Tongue (tissue), 2 donors: ENCODE measurements around the gene AOAH. TPM values are rescaled to one million over a fixed set of nuclear protein-coding genes. Genes with fewer than 3 reads are reported as not detected.

Experiments used
- DNase-seq: peaks from one replicate; pipeline ENCODE4 v3.0.0-alpha.2; 2015
- total RNA-seq: library from RNA; depleted of rRNA; stranded (reverse); fragments of >200 nt; gene quantifications from one replicate; pipeline ENCODE4 v1.2.3, GENCODE V29; 2014

The AOAH gene, protein sequence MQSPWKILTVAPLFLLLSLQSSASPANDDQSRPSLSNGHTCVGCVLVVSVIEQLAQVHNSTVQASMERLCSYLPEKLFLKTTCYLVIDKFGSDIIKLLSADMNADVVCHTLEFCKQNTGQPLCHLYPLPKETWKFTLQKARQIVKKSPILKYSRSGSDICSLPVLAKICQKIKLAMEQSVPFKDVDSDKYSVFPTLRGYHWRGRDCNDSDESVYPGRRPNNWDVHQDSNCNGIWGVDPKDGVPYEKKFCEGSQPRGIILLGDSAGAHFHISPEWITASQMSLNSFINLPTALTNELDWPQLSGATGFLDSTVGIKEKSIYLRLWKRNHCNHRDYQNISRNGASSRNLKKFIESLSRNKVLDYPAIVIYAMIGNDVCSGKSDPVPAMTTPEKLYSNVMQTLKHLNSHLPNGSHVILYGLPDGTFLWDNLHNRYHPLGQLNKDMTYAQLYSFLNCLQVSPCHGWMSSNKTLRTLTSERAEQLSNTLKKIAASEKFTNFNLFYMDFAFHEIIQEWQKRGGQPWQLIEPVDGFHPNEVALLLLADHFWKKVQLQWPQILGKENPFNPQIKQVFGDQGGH
- 3.4 TPM for total RNA-seq

GRCh38 chr7:36723951-36724664 is at the start of gene AOAH:
TSS of gene AOAH (minus strand) at chr7:36724494. CDS start at chr7:36724148, 346 bp downstream.
- DNase-seq: peak; percentile 29

DNA sequence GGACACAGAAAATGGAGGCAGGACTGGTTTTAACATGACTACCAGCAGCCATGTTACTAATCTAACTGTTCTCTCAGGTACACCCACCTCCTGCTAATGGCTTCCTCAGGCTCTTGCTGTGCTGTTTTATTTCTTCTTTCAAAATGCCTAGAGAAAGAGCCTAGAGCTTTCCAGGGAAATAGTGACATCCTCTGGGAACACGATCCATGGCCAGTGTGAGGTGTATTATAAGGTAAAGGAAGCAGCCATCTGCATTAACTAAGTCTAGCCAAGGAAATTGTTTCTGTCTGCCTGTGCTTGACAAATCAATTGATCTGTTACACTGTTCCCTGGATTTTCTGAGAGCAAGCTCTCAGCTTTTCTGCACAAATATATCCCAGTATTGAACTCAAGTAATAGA is 42.2 kb upstream of the AOAH start:
- no peak for DNase-seq

DNA sequence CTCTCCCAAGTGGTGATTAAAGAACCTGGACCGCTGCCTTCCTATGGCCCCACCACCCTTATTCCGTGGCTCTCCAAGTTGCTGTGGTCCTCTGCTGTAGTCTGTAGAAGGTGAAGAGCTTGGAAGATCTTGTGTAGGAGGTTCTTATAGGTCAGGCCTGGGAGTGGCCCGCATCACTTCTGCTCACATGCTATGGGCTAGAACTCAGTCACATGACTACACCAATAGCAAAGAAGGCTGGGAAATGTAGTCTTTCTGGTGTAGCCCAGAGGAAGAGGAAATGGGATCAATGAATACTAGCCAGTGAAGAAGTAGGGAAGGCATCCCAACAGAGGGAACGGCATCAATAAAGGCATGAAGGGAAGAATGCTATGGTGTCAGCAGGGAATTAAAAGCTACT is 41.3 kb upstream of the AOAH start:
- DNase-seq: no peak

DNA sequence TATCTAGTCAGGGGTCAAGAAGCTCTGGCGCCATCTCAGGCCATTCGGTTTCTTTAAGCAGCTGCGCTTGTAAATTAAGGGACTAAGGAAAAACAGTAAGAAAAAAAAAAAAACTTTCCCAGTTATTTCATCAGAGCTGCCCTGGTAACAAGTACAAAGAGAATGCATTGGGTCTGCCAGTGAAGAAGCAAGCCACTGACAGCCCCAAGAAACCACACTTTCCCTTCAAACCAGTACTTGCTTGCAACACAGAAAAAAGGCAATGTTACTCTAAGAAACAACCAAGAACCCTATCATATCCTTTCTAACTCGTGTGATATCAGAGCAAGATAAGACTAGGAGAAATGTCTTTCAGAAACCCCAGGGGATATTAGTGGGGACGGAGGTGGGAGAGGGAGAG is 40.6 kb upstream of the AOAH start:
- DNase-seq: no peak

DNA sequence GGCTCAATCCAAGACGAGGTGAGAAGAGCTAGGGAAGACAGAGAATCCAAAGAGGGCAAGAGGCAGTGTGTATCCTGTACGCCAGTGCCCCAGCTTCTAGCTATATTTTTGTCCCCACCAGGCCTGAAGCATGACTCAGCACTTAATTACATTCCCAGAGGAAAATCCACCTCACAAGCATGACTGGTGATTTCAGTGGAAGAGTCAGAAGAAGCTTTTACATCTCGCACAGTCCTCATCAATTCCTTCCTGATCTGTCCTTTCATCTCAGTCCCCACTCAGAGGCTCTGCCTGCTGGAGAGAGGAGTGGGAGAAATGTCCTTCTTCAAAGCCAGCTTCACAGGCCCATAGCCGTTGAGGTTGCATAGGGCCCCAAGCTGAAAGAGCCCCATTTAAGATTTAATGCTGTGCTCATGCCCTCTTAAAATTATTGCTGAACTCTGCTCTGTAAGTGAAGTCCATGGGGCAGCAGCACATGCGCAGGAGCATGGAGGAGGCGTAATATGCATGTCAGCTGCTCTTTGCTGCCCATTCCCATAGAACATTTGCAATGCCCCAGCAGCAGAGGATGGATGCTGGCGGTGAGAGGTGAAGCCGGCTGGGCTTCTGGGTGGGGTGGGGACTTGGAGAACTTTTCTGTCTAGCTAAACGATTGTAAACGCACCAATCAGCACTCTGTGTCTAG is 39.0 kb upstream of the AOAH start:
- DNase-seq: no peak

DNA sequence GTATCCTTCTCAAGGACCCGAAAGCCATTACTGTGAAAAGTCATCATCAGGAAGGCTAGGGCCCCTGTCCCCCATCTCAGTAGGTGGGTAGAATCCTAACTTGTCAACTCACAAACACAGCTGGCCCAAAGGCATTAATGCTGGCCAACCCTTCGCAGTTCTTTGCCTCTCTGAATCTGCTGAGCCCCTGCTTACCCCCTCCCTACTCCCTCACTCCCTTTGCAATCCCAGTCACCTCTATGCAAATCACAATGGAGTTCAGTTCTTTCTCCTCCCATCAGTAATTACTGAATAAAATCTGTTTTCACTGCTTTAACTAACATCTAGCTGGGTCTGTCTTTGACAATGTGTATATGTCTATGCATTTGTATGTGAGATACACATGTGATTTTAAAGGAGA is 38.1 kb upstream of the AOAH start:
- no peak for DNase-seq

GRCh38 chr7:36761835-36762234 is 37.5 kb upstream of the AOAH start:
- DNase-seq: no peak

DNA sequence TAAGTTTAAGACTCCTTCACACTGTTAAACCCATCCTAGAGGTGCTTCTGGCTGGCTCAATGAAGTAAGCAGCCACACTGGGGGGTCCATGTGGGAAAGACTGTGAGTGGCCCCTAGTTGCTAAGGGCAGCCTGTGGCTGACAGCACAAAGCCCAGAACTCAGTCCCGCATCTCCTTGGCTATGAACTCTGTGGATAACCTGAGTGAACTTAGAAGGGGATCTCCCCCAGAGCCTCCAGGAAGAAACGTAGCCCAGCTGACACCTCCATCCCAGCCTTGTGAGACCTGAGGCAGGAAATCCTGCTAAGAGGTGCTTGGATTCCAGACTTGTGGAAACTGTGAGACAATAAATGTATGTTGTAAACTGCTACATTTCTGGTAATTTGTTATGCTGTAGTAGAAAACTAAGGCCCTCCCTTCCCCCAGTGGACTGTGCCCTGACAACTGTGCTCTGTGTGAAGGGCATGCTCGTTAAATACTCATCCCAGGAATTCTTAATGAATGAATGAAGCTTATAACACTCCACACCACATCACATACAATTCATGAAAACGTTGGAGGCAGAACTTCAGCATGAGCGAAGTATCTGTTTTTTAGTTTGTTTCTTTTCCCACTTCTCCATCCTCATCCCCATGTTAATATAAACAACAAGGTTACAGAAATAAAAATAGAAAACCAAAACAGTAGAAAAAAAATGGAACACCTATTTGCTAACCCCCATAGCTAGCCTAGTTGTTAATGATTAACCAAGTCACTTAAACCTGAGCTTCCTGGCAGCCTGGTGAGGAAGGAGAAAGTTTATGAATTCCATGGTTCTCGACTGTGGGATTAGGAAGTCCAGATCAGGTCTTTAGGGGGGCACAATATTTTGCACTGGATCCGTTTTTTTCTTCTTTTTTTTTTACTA is 36.8 kb upstream of the AOAH start:
- no peak for DNase-seq

GRCh38 chr7:36758879-36759278 is 34.6 kb upstream of the AOAH start:
- DNase-seq: no peak

DNA sequence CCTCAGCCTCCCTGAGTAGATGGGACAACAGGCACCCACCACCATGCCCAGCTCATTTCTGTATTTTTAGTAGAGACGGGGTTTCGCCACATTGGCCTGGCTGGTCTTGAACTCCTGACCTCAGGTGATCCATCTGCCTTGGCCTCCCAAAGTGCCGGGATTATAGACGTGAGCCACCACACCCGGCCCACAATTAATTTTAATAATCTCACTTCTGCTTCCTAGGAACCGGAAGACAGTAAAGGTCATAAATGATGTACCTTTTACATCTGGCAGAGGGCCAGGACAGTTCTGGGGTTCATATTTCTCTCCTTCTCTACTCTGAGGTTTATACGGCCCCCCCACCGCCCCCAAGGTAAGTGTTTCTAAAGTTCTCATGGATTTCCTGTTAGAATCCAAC is 31.2 kb upstream of the AOAH start:
- no peak for DNase-seq

- no peak for DNase-seq
Measured at GRCh38 chr7:36752026-36752711, 27.9 kb upstream of the AOAH start.

GRCh38 chr7:36750451-36750850 is 26.2 kb upstream of the AOAH start:
- DNase-seq: no peak

GRCh38 chr7:36749282-36749960 is 25.1 kb upstream of the AOAH start:
- no peak for DNase-seq

DNA sequence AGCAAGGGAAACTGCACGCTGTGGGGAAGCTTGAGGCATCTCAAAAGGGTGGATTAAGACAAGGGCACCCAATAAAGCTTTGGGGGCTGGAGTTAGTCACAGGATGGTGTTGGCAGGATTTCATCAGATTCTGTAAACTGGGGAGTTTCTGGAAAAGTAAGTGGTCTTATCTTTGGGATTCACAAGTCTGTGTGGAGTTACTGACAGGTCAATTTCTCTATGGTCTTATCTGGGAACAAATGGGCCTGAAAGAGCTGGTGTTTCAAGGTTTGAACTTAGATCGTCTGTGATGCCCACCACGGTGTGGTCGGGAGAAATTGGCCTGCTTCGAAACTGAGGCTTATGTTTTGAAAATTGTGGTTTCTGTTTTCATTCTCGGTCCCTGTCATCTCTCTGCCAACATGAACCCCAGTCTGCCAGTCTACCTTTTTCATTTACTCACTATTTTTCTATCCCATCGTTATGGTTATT is 23.8 kb upstream of the AOAH start:
- DNase-seq: no peak

- no peak for DNase-seq
Measured at GRCh38 chr7:36747280-36748016, 23.2 kb upstream of the AOAH start.

GRCh38 chr7:36746347-36746746 is 22.1 kb upstream of the AOAH start:
- DNase-seq: no peak

DNA sequence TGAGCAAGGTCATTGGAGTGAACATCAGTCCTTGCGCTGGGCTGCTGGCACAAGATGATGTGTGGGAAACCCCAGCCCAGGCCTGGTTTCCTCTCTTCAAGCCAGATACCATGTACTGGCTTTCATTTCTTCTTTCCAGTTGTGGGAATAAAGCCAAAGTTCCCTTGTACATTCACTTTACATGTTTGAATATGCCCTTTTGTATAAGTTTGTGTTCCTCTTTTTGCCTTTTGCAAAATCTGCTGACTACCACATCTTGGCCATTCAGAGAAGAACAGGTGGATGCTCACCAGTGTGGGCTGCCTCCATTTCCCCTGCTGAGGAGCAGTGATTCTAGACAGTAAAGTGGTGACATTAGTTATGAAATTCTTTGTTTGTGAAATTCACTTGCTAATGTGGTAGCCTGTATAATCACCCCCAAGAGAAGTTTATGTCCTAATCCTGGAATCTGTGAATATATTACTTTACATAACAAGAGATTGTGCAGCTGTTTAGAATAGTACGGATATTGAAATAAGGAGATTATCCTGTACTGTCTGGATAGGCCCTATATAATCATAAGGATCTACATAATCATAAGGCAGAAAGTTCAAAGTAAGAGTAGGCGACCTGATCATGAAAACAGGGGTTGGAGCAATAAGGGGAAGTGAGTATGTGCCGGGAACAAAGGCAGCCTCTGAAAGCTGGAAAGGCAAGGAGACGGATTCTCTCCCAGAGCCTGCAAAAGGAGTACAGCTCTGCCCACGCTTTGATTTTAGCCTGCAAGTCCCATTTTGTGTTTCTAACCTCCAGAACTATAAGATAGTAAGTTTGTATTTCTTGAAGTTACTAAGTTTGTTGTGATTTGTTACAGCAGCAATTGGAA is 18.8 kb upstream of the AOAH start:
- peak; percentile 14 for DNase-seq

GRCh38 chr7:36741866-36742265 is 17.6 kb upstream of the AOAH start:
- DNase-seq: no peak

- DNase-seq: no peak
Measured at GRCh38 chr7:36739351-36739750, 15.1 kb upstream of the AOAH start.
